Tibial nerve (tissue), 4 donors: ENCODE measurements around the gene KRAS. TPM values are rescaled to one million over a fixed set of nuclear protein-coding genes. Genes with fewer than 3 reads are reported as not detected.
A peak's percentile ranks its signal among the peaks of the same experiment; 100 is the strongest.

Source experiments
- DNase-seq, 2 donors: peaks; one replicate each; pipeline ENCODE4 v3.0.0-alpha.2; 2019; ENCODE audit warnings: low spot score in 2 of 2
- H3K27ac ChIP-seq, 4 donors: fragments of 200-600 bp; sonication (generic) in 3 of 4; one replicate each; pipeline ENCODE4 v1.5.1; 2017 to 2019; ENCODE audit warnings: mild to moderate bottlenecking in 1 of 4
- H3K27me3 ChIP-seq, 2 donors: fragments of 200-600 bp; sonication (generic) in 1 of 2; one replicate each; pipeline versions ENCODE4 v1.5.1 to v1.6.0; 2017 to 2019
- H3K36me3 ChIP-seq, 3 donors: fragments of 200-600 bp; sonication (generic); one replicate each; pipeline ENCODE4 v1.5.1; 2018 to 2019
- H3K4me1 ChIP-seq, 4 donors: fragments of 200-600 bp; sonication (generic) in 3 of 4; one replicate each; pipeline ENCODE4 v1.5.1; 2017 to 2019
- H3K4me3 ChIP-seq, 4 donors: fragments of 200-600 bp; sonication (generic) in 3 of 4; one replicate each; pipeline ENCODE4 v1.5.1; 2017 to 2019; ENCODE audit warnings: mild to moderate bottlenecking in 1 of 4, moderate library complexity in 1 of 4
- H3K9me3 ChIP-seq, 4 donors: fragments of 200-600 bp; sonication (generic) in 3 of 4; one replicate each; pipeline ENCODE4 v1.5.1; 2017 to 2019
- CTCF ChIP-seq, 5 experiments: fragments of 200-600 bp in 3 of 5; fragments of 450-650 bp in 2 of 5; sonication (generic) in 3 of 5; IDR thresholded peaks; one replicate each; pipeline ENCODE4 v1.5.1; 2016 to 2019; ENCODE audit warnings: antibody characterized with exemption in 5 of 5, mild to moderate bottlenecking in 3 of 5, moderate library complexity in 2 of 5
- EP300 ChIP-seq, 2 donors: sonication (generic); formaldehyde crosslinking; IDR thresholded peaks; one replicate each; pipeline ENCODE4 v1.6.1; 2017; ENCODE audit warnings: antibody characterized with exemption in 2 of 2, mild to moderate bottlenecking in 1 of 2
- POLR2A ChIP-seq, 2 donors: fragments of 450-650 bp; IDR thresholded peaks; one replicate each; pipeline ENCODE4 v1.6.1; 2017; ENCODE audit warnings: antibody characterized with exemption in 2 of 2, mild to moderate bottlenecking in 2 of 2, moderate library complexity in 2 of 2
- WGBS, 2 donors: methylation state at CpG; one replicate each; pipeline ENCODE4 v1.1.5; 2018; 5-methylcytosine and 5-hydroxymethylcytosine counted together
- total RNA-seq, 4 donors: library from RNA; depleted of rRNA; stranded (reverse); fragments of >200 nt; gene quantifications; one replicate each; pipeline ENCODE4 v1.1.0, GENCODE V29; 2016

Gene KRAS
- total RNA-seq, 4 donors from 2014 or later, result 19.2 to 36.3 (median 28.0) TPM

GRCh38 chr12:25194214-25194613 lies 56.5 kb downstream of the KRAS start:
- no peak for DNase-seq
- TF ChIP-seq POLR2A (IDR thresholded peaks at IDR 0.05) (no peak), CTCF (IDR thresholded peaks at IDR 0.05) (no peak), EP300 (IDR thresholded peaks at IDR 0.05) (no peak)
- WGBS, 2 donors, result 14 to 15% methylated on average over 1 of the region's 1 CpG
- Histone ChIP-seq H3K36me3 (no peaks in the 10 kb centered on the region), H3K27me3 (no peaks in the 10 kb centered on the region), H3K4me3 (peak overlapping the region; percentile 69 to 81 (median 70)), H3K9me3 (no peaks in the 10 kb centered on the region), H3K27ac (peak overlapping the region in 3 of 4 donors; percentile 93 to 94 (median 94)), H3K4me1 (peaks cover 4 to 26% (median 14%) of the 10 kb centered on the region in 4 donors)

- no peak overlapping the region for H3K27ac ChIP-seq
- no peaks in the 10 kb centered on the region for H3K36me3 ChIP-seq
- H3K4me1 ChIP-seq, result peaks cover 0 to 12% (median 6%) of the 10 kb centered on the region in 4 donors
- no peak overlapping the region for H3K4me3 ChIP-seq
- no peak for TF ChIP-seq EP300 (IDR thresholded peaks at IDR 0.05)
- TF ChIP-seq CTCF (IDR thresholded peaks at IDR 0.05), result no peak
- no peak for TF ChIP-seq POLR2A (IDR thresholded peaks at IDR 0.05)
- H3K9me3 ChIP-seq, result no peaks in the 10 kb centered on the region
- WGBS, 2 donors, result 92 to 95% methylated on average over 6 of the region's 6 CpGs
- H3K27me3 ChIP-seq, result no peaks in the 10 kb centered on the region
- DNase-seq, result no peak
These were observed 59.9 kb downstream of the KRAS start for GRCh38 chr12:25190793-25191192.

- Histone ChIP-seq H3K27me3 (no peaks in the 10 kb centered on the region), H3K36me3 (no peaks in the 10 kb centered on the region), H3K9me3 (no peaks in the 10 kb centered on the region), H3K27ac (no peak overlapping the region), H3K4me1 (peaks cover 0 to 11% (median 6%) of the 10 kb centered on the region in 4 donors), H3K4me3 (no peak overlapping the region)
- DNase-seq, result no peak
- TF ChIP-seq POLR2A (IDR thresholded peaks at IDR 0.05) (no peak), EP300 (IDR thresholded peaks at IDR 0.05) (no peak), CTCF (IDR thresholded peaks at IDR 0.05) (no peak)
These were observed 61.1 kb downstream of the KRAS start for GRCh38 chr12:25189656-25190055.

- Histone ChIP-seq H3K4me3 (no peak overlapping the region), H3K27me3 (no peaks in the 10 kb centered on the region), H3K4me1 (no peaks in the 10 kb centered on the region), H3K27ac (no peak overlapping the region), H3K36me3 (no peaks in the 10 kb centered on the region), H3K9me3 (no peaks in the 10 kb centered on the region)
- DNase-seq, result no peak
- 81 to 85% methylated on average over 2 of the region's 2 CpGs for WGBS, 2 donors
- TF ChIP-seq EP300 (IDR thresholded peaks at IDR 0.05) (no peak), CTCF (IDR thresholded peaks at IDR 0.05) (no peak), POLR2A (IDR thresholded peaks at IDR 0.05) (no peak)
These were observed 62.9 kb downstream of the KRAS start for GRCh38 chr12:25187781-25188180.

- no peaks in the 10 kb centered on the region for H3K4me1 ChIP-seq
- H3K27me3 ChIP-seq, result no peaks in the 10 kb centered on the region
- H3K27ac ChIP-seq, result no peak overlapping the region
- TF ChIP-seq CTCF (IDR thresholded peaks at IDR 0.05), result no peak
- no peaks in the 10 kb centered on the region for H3K36me3 ChIP-seq
- no peak for DNase-seq
- peak overlapping the region in 1 of 4 donors; percentile 20 for H3K4me3 ChIP-seq
- H3K9me3 ChIP-seq, result no peaks in the 10 kb centered on the region
- WGBS, 2 donors, result 86 to 91% methylated on average over 3 of the region's 3 CpGs
These were observed 63.8 kb downstream of the KRAS start for GRCh38 chr12:25186788-25187402.
